SIG-M5 (cell line): ENCODE measurements around the gene MED15.

Source experiments
- DNase-seq: peaks from one replicate; lab custom pipeline; 2025; lab: John Stamatoyannopoulos, UW

MED15 gene

DNA sequence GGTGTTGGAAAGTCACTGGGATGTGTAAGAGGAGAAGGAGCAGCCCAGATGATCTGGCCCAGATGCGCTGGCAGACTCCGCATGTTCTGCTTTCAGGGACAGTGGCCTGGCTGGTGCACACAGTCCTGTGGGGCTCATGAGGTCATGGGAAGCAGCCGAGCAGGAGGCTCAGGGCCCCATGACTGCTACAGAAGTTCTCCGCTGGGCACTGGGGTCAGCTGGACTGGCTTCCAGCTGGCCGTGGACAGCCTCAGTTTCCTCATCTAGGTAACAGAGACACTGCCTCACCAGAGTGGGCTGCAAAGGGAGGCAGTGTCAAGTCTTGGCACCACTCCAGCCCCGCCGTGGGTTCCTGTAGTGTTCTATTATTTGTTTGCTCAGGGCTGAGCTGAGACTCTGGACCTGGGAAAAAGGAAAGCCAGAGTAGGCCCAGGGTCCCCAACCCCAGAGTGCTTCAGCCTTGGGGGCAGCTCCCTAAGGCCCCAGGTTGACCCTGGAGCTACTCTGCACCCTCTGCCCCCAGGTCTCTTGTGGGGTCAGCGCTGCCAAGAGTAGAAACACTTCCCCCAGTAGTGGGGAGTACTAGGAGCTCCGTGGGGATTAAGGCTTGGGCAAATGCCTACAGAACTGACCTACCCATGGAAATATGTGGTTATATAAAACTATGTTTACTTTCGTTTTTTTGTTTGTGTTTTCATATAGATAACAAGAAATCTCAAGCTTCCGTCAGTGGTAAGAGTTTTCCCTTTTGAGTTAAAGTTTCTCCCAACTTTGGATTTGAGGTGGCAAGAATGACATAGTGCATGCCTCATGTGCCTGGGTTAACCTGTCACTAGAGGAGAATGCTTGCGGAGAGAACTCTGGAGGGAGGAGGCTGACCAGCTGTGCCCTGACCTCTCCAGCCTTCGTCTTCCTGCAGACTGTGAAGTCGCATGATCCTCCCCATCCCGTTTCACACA lies 45.3 kb downstream of the MED15 start:
- DNase-seq = no peak

DNA sequence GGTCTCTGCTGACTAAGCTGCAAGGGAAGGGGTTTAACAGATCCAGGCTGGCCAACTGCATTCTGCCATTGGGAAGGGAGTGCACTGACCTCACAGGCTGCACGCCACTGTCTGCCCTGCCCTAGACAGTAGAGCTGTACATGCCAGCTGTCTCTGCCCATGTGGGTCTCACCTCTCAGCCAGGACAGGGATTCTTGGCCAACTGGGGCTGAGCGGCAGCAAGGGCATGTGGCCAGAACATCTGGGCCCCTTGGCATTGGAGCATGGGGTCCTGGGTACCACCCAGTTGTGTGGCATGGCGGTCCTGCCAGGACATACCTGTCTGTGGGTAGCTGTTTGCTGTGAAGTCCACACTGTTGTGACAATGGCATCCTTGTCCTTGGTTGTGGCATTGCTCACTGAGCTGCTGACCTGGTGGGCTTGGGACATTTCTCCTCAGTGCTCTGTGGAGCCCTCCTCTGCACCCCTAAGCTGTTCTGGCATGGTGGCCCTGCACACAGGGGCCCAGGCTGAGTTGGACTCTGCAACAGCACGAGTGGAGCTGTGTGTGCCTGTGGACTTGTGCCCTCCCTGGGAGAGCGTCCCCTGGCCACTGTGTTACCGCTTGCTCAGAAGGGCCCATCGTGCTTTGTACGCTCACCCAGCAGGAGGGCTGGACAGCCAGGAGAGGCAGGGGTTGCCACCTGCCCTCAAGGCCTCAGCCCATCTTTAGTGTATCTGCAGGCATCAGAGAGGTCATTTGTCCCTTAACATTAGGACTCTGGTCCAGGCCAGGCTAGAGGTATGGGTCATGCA lies 46.7 kb downstream of the MED15 start:
- no peak for DNase-seq

DNA sequence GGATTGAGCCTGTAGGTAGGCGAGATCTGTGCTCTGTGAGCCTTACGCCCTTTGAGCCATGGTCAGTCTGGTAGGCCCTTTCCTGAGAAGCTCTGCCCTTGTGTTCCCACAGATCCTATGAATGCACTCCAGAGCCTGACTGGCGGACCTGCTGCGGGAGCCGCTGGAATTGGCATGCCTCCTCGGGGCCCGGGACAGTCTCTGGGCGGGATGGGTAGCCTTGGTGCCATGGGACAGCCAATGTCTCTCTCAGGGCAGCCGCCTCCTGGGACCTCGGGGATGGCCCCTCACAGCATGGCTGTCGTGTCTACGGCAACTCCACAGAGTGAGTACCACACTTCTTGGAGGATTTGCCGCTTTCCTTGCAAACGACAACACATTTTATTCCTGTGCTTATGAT lies 47.4 kb downstream of the MED15 start:
- DNase-seq = no peak

DNA sequence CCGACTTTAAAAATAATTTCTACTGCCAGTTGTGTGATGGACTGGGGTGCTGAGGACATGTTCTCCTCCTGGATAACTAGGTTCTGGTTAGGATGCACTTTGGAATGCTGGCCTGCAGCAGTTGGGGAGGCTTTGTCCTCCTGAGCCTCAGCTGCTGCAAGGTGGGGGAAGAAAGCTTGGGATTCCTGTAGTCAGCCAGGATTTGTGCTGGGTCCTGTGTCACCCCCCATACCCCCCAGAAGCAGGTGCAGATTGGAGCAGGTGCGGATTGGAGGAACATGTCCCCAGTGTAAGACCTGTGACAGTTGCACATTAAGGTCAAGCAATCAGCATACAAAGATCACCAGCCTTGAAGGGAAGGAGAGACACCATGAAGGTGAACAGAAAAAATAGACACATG lies 51.1 kb downstream of the MED15 start:
- no peak for DNase-seq

DNA sequence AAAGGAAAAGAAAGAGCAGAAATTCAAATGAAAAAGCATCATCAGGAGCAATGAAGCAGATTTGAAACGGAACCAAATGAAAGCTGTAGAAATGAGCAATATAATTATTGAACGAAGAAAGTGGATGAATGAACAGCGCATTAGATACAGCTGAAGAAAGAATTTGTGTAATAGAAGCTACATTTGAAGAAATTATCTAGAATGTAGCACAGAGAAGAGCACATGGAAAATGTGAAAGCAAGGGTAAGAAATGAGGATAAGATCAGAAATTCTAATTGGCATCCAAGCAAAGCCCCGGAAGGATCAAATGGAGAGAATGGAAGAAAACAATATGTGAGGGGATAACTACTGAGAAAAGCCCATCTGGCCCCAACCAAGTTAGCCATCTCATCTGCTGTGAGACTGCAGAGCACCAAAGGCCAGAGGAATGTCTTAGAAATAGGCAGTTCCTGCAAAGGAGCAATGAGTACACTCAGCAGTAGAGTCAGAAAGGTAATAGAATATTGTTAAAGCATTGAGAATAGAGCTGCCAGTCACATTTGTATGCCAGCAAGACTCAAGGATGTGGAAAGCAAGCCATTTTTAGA lies 51.9 kb downstream of the MED15 start:
- no peak for DNase-seq

DNA sequence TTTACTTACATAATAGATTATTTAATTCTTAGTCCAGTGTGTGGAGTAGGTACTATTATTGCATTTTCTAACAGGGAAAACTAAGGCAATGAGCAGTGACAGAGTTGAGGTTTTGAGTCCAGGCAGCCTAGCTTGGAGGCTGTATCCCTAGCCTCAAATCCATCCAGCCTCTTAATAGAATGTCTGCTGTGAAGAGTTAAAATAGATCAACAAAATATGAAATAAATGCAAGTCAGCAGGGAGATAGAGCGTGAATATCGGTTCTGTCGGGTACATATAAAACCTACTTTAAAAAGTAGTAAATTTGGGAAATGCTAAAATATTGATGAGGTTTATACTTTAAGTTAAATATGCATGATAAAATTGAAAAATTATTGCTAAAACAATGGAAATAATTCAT lies 53.3 kb downstream of the MED15 start:
- DNase-seq = no peak

DNA sequence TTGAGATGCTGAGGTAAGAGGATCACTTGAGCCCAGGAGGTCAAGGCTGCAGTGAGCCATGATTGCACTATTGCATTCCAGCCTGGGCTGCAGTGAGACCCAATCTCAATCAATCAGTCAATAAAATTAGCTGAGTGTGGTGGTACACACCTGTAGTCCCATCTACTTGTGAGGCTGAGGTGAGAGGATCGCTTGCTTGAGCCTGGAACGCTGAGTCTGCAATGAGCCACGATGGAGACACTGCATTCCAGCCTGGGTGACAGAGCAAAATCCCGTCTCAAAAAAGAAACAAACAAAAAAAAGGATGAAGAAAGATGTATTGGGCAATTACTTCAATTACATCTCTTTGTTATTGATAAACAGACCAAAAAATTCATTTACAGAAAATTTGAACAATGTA lies 54.5 kb downstream of the MED15 start:
- no peak for DNase-seq

DNA sequence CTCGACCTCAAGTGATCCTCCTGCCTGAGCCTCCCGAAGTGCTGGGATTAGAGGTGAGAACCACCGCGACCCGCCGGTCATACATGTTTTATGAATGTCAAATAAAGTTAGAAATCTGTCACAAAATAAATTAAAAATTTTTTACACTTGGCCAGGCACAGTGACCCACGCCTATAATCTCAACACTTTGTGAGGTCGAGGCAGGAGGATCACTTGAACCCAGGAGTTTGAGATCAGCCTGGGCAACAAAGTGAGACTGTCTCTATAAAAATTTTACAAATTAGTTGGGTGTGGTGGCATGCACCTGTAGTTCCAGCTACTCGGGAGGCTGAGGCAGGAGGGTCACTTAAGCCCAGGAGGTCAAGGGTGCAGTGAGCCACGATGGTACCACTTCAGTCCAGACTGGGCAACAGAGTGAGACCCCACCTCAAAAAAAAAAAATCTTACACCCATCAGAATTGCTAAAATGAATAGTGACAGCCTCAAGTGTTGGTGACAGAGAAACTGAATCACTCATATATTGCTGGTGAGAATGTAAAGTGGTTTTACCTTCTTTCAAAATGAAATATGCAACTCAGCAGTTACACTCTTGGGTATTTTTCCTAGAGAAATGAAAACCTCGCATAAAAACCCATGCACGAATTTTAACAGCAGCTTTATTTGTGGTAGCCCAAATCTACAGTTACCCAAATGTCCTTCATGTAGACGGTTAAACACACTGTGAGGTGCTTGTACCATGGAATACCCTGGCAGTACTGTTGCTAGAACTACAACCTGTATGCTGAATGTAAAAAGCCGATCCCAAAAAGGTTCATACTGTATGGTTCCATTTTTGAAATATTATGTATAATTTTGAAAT lies 55.4 kb downstream of the MED15 start:
- DNase-seq = no peak

DNA sequence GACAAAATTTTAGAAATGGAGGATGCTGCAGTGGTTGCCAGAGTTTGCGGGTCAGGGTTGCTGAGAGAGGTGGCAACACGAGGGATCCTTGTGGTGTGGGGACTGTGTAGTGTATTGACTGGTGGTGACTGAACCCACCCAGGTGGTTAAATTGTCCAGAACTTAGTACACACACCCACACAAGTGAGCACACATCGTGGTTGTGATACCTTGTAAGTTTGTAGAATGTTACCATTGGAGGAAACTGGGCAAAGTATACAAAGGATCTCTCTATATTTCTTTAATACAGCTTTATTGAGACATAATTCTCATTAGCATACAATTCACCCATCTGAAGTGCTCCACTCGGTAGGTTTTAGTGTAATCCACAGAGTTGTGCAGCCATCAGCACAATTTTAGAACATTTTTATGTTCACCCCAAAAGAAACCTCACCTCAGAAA lies 56.1 kb downstream of the MED15 start:
- DNase-seq = no peak

DNA sequence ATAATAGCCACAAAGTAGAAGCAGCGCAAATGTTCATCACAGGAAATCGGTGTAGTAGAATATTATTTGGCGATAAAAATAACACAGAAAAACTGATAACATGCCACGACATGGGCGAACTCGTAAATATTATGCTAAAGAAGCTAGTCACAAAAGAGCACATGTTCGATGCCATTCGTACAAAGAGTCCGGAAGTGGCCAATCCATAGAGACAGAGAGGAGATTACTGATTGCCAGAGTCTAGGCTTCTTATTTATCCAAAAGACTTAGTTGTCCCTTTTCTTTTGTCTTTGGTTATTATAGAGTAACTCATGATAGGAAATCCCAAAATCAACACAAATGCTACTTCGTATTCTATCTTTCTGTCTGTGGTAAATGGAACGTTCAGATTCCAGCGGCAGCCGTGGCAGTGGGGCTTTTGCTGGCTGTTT lies 56.5 kb downstream of the MED15 start:
- DNase-seq = no peak

DNA sequence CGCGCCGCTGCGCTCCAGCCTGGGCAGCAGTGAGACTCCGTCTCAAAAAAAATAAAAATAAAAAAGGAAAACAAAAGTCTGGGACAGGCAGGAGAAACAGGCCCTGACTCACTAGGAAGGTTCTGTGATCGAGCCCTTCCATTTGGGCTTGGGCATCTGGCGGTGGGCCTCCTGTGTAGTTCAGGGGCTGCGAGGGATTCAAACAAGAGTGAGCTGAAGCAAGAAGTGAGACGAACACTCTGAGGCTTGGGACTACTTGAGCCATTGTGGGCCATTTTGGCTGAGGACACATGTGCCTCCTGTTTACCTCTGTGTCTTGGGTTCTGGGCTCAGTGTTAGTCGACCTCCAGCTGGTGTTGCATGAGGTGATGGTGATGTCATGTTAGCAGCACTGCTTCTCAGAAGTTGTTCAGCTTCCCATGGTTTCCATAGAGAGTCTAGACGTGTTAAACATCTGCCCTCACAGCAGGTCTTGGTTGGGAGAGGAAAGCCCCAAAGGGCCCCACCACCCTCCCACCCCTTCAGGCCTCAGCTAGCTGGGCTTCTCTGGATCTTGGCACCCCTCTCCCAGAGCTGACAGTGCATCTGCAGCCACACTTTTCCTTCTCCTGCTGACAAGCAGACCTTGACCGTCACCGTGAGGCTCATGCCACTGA lies 57.8 kb downstream of the MED15 start:
- no peak for DNase-seq

DNA sequence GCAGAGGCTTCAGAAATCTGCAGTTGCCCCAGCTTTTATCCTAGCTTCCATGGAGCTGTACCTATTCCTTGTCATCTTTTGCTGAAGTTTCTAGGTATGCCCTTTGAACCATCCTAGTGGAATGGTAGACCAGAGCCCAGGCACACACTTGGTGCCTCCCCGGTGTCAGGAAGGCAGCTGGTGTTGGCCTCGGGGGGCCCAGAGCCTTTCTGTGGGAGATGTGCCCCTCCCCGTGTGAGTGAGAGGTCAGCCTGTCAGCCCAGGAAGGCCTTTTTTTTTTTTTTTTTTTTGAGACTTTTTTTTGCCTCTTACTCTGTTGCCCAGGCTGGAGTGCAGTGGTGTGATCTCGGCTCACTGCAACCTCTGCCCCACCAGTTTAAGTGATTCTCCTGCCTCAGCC lies 58.4 kb downstream of the MED15 start:
- no peak for DNase-seq

DNA sequence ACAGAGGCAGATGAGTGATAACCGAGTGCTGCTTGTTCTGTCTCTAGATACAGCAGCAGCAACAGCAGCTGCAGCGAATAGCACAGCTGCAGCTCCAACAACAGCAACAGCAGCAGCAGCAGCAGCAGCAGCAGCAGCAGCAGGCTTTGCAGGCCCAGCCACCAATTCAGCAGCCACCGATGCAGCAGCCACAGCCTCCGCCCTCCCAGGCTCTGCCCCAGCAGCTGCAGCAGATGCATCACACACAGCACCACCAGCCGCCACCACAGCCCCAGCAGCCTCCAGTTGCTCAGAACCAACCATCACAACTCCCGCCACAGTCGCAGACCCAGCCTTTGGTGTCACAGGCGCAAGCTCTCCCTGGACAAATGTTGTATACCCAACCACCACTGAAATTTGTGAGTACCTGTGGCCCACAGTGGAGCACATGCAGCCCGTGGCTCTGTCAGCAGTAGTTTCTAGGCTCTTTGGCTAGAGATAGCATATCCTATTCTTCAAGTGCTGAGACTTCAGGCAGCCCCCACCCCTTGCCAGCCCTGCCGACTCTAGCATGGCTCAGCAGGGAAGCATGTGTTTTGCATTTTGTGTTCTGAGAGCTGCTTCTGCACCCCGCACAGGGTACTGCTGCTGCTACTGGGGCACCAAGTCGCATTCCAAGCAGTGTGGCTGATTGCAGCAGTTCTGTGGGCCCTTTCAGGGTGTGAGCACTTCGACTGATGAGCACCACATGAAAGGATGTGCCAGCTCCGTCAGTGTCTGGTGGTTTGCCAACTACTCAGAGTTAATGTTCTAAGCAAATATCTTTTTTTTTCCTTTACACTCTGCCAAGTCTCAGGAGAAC lies 59.2 kb downstream of the MED15 start:
- DNase-seq = no peak

DNA sequence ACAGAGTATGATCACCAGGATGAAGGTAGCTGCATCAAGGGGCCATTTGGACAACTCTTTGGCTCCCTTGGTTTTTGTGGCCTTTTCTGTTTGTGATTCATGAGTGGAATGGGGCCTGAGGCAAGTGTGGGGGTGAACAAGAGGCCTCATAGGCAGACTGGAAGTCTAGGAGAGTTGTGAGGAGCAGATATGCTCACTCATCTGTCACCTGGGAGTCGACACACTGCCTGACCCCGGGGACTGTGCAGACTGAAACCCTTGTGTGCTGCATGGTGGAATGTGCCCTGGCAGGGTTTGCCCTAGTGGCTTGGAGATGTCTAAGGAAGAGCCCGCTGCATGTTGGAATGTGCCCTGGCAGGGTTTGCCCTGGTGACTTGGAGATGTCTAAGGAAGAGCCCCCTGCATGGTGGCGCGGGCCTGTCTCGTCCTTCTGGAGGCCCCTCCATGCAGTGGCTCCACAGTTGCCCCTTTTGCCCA lies 60.0 kb downstream of the MED15 start:
- no peak for DNase-seq

DNA sequence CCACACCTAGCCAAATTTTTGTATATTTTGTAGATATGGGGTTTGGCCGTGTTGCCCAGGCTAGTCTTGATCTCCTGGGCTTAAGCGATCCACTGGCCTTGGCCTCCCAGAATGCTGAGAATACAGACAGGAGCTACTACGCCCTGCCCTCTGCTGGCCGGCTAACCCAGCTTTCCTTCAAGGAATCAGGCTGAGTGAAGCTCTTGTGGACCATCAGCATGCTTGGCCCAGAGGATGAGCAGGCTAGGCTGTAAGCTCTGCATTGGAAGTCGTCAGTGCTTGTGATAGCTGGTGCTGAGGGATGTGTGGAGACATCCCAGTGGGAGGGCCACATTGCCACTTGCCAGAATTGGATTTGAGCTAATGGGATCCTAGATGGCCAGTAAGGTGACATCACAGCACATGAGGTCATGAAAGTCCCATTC lies 60.6 kb downstream of the MED15 start:
- DNase-seq = no peak

DNA sequence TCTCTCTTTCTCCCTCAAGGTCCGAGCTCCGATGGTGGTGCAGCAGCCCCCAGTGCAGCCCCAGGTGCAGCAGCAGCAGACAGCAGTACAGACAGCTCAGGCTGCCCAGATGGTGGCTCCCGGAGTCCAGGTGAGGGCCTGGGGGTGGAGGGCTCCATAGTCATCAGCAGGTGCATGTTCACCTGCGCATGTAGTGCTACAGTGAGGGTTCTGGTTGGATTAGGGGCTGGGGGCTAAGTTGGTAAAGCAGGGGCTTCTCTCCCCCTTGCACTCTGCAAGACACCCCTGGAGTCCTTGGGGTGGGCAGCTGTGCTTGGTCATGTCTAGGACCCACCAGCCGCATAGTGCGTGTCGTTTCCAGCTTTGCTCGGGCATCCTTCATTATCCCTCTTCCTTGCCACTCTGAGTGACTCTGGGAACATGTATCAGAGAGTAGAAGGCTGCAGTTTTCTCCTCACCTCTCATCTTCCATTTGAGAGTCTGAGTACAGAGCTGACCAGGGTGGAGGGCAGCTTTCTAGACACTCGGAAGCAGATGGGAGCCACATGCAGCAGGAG lies 61.2 kb downstream of the MED15 start:
- DNase-seq = no peak

DNA sequence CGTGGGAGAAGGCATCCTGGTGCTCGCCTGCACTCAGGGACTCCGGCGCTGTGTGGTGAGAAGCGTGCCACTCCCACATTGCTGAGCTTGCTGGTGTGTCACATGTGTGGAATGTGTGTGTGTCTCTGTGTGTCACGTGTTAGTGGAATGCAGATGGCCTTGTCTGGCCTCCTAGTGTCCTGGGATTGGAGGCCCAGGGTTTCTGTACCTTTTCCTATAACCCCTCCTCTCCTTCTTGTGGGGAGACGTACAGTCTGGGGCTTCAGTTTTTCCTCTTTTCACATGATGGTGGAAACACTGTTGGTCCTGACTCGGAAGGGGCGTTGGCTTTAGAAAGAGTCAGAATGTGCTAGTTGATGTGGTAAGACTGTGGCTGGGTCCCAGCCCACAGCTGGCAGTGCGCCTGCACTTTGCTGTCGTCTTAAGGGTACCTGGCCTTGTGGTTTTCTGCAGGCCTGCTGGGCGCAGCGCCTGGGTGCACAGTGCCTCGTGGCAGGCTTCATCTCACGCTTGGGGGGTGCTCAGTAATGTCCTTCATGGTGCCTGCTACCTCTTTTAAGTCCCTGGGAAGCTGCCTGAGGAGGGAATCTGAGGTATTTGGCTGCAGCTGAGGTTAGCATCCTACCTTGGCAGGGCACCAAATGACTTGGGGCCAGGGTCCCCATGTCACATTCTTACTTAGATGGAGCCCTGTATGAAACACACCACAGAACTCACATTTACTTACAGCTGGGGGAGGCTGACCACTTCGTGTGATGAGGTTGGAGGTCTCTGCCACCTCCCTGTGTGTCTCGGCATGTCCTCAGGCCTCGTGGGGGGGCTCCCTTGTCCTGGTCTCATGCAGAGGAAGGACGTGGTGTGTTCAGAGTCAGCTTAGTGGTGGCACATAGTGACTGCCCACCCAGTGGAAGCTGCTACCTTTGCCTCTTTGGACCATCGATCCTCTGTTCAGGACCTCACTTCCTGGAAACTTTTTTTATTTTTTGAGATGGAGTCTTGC lies 61.9 kb downstream of the MED15 start:
- no peak for DNase-seq

DNA sequence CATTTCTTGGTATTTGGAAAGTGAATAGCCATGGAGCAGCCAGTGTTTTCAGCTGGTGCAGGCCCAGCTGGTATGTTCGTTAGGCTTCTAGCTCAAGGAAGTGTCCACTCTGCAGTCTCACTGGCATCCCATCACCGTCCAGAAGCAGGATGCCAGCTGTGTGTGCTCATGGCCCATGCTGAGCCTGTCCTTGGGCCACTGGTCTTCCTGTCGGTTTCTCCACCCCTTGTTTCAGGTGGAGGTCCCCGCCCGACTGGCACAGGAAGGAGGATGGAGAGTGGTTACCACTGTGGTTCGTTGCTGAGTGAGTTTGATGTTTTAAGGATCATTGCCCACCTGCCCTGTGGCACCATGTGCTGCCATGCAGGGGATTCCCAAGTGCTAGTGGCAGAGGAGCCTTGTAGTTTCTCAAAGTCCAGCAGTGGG lies 63.7 kb downstream of the MED15 start:
- DNase-seq = no peak
